Pancreas (tissue), 10 donors: ENCODE measurements around the gene PHLDB1. TPM values are rescaled to one million over a fixed set of nuclear protein-coding genes. Genes with fewer than 3 reads are reported as not detected.

Experiments
- ATAC-seq, 4 donors: fragments of 200-7000 bp; cut with Tn5 transposase; one replicate each; pipeline versions ENCODE4 v1.8.0 to v1.9.1; 2020; ENCODE audit warnings: mild to moderate bottlenecking in 4 of 4, moderate library complexity in 4 of 4
- DNase-seq, 6 donors: peaks; one replicate each; pipeline ENCODE4 v3.0.0-alpha.2; 2020
- FAIRE-seq: peaks from 2 replicates; lab custom pipeline; 2012; peaks lifted over from hg19 to GRCh38; lab: Jason Lieb, UNC
- H3K27ac ChIP-seq, 4 donors: fragments of 200-600 bp; sonication (generic); 1 replicate in 3 of 4; 2 replicates in 1 of 4; pipeline versions ENCODE4 v1.5.0 to v1.8.0; 2020
- H3K27me3 ChIP-seq, 4 donors: fragments of 200-600 bp; one replicate each; pipeline ENCODE4 v1.8.0; 2021
- H3K36me3 ChIP-seq, 3 donors: fragments of 200-600 bp; sonication (generic) in 1 of 3; one replicate each; pipeline versions ENCODE4 v1.5.0 to v1.8.0; 2020 to 2021
- H3K4me1 ChIP-seq, 3 donors: fragments of 200-600 bp; one replicate each; pipeline ENCODE4 v1.8.0; 2021
- H3K4me3 ChIP-seq, 4 donors: fragments of 200-600 bp; sonication (generic) in 2 of 4; one replicate each; pipeline versions ENCODE4 v1.5.0 to v1.8.0; 2020 to 2021
- H3K9me3 ChIP-seq, 4 donors: fragments of 200-600 bp; one replicate each; pipeline ENCODE4 v1.8.0; 2021
- WGBS, 2 donors: extraction: QIAGEN DNeasy Blood & Tissue Kit; methylation state at CpG; one replicate each; pipeline ENCODE4 v1.1.7; 2013; 5-methylcytosine and 5-hydroxymethylcytosine counted together
- intact Hi-C, 3 donors: fragments of 100-400 bp; cut with DNase I; formaldehyde crosslinking; loops; one replicate each; pipeline versions ENCODE4 v1.11.1 to v1.14.2; 2022
- polyA plus RNA-seq, 2 donors: library from polyadenylated mRNA; stranded (reverse); fragments of 200-250 nt; gene quantifications; one replicate each; pipeline ENCODE4 v1.2.3, GENCODE V29; 2013
- total RNA-seq, 6 donors: library from RNA; stranded (reverse); fragmentation: NEBNext Ultra II Directional in 4 of 6; extraction: Animal tissue kit (Norgen Biotek cat#: 25700) in 4 of 6; gene quantifications; one replicate each; pipeline versions ENCODE4 v1.2.1 to v1.2.4, GENCODE V29; 2021 to 2023
- TF ChIP-seq, protein P1 (sequence below), 4 donors: fragments of 200-600 bp; sonication (generic) in 3 of 4; IDR thresholded peaks; one replicate each; pipeline versions ENCODE4 v1.5.0 to v1.8.0; 2021; ENCODE audit warnings: antibody characterized with exemption in 4 of 4
- donor health status: healthy with polysubstance abuse.
- donor health status: DM: no; HTN: no; CAD: no; lungs with moderate emphysema.
- donor health status: DM: no; HTN: no; CAD: no.
- donor health status: control.
- donor health status: control.
- donor health status: Bipolar disorder and iron deficiency.
- donor health status: DM: yes; HTN: yes; CAD: no.
- donor health status: DM: no; HTN: no; CAD: no.
- donor health status: DM: no; HTN: no; CAD: no.
- donor health status: DM: yes; HTN: yes; CAD: no.

The PHLDB1 gene
- total and polyA plus RNA-seq, 8 donors, result 29.3 to 153 (median 48.0) TPM

DNA sequence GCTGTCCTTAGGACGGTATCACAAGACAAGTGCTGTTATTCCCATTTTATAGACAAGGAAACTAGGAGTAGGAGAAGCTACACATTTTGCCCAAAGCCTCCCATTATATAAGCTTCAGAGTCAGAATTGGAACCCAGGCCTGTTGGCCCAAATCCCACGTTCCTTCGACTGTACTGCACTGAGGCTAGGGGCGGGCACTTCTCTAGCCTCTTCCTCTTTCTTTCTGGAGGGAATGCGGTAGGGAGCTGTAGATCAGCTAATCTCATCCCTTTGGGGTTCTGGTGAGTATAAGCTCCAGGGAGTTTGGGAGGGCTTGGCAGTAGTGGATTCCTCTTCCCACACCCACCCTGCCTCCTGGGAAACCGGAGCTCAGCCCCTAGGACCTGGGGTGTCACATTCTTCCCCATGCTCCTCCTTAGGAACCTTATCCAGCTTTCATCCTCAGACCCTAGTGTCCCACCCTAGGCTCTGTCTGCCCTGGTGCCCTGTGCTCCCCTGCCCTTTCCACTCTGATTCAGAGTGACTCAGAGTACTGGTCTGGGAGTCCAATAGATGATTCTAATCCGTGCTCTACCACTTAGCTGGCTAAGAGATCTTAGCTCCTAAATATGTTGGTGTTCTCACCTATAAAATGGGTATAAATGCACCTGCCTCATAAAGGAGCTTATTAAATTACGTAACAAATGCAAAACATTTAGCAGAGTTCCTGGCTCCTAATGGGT is 29.3 kb downstream of the PHLDB1 start:
- Histone ChIP-seq H3K4me1 (peaks cover 15 to 28% (median 15%) of the 10 kb centered on the region in 3 donors), H3K36me3 (peaks cover 0 to 8% (median 0%) of the 10 kb centered on the region in 3 donors), H3K27me3 (no peaks in the 10 kb centered on the region), H3K9me3 (no peaks in the 10 kb centered on the region), H3K27ac (no peak overlapping the region), H3K4me3 (no peak overlapping the region)
- TF ChIP-seq, protein P1, sequence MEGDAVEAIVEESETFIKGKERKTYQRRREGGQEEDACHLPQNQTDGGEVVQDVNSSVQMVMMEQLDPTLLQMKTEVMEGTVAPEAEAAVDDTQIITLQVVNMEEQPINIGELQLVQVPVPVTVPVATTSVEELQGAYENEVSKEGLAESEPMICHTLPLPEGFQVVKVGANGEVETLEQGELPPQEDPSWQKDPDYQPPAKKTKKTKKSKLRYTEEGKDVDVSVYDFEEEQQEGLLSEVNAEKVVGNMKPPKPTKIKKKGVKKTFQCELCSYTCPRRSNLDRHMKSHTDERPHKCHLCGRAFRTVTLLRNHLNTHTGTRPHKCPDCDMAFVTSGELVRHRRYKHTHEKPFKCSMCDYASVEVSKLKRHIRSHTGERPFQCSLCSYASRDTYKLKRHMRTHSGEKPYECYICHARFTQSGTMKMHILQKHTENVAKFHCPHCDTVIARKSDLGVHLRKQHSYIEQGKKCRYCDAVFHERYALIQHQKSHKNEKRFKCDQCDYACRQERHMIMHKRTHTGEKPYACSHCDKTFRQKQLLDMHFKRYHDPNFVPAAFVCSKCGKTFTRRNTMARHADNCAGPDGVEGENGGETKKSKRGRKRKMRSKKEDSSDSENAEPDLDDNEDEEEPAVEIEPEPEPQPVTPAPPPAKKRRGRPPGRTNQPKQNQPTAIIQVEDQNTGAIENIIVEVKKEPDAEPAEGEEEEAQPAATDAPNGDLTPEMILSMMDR (IDR thresholded peaks at IDR 0.05), result no peak
- FAIRE-seq (no peak), DNase-seq (no peak), ATAC-seq (no peak)
- 82 to 83% methylated on average over 8 of the region's 8 CpGs for WGBS, 2 donors
- intact Hi-C loops, result no loop called here

DNA sequence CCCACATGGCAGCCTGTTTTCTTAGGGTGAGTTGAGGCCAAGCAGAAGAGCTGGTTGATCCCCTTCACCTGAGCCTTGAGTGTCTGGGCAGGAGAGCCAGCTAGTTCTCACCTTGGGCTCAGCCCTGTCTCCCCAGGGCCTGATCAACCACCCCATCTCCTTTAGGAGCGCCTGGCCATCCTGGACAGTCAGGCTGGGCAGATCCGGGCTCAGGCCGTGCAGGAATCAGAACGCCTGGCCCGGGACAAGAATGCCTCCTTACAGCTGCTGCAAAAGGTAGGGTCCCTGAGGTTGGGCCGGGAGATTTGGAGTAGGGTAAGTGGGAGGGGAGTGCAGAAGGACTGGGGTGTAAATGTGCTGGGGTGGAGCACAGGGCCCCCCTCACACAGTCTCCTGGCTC is 31.3 kb downstream of the PHLDB1 start:
- H3K27me3 ChIP-seq, result no peaks in the 10 kb centered on the region
- no peak for DNase-seq
- peaks cover 17 to 47% (median 26%) of the 10 kb centered on the region in 3 donors for H3K4me1 ChIP-seq
- H3K9me3 ChIP-seq, result no peaks in the 10 kb centered on the region
- H3K27ac ChIP-seq, result no peak overlapping the region
- H3K36me3 ChIP-seq, result peaks cover 0 to 18% (median 0%) of the 10 kb centered on the region in 3 donors
- no peak for ATAC-seq
- intact Hi-C loops, result no loop called here
- 84 to 95% methylated on average over 6 of the region's 6 CpGs for WGBS, 2 donors
- no peak for FAIRE-seq
- no peak overlapping the region for H3K4me3 ChIP-seq
- TF ChIP-seq, protein P1 (IDR thresholded peaks at IDR 0.05), result no peak

GRCh38 chr11:118639899-118640298 is 32.5 kb downstream of the PHLDB1 start:
- intact Hi-C loops, result no loop called here
- Histone ChIP-seq H3K4me1 (peaks cover 12 to 41% (median 19%) of the 10 kb centered on the region in 3 donors), H3K27ac (no peak overlapping the region), H3K9me3 (no peaks in the 10 kb centered on the region), H3K4me3 (no peak overlapping the region), H3K36me3 (peaks cover 0 to 26% (median 5%) of the 10 kb centered on the region in 3 donors), H3K27me3 (no peaks in the 10 kb centered on the region)
- DNase-seq, result no peak
- 79 to 85% methylated on average over 4 of the region's 4 CpGs for WGBS, 2 donors
- TF ChIP-seq, protein P1 (IDR thresholded peaks at IDR 0.05), result no peak
- ATAC-seq, result no peak
- no peak for FAIRE-seq

DNA sequence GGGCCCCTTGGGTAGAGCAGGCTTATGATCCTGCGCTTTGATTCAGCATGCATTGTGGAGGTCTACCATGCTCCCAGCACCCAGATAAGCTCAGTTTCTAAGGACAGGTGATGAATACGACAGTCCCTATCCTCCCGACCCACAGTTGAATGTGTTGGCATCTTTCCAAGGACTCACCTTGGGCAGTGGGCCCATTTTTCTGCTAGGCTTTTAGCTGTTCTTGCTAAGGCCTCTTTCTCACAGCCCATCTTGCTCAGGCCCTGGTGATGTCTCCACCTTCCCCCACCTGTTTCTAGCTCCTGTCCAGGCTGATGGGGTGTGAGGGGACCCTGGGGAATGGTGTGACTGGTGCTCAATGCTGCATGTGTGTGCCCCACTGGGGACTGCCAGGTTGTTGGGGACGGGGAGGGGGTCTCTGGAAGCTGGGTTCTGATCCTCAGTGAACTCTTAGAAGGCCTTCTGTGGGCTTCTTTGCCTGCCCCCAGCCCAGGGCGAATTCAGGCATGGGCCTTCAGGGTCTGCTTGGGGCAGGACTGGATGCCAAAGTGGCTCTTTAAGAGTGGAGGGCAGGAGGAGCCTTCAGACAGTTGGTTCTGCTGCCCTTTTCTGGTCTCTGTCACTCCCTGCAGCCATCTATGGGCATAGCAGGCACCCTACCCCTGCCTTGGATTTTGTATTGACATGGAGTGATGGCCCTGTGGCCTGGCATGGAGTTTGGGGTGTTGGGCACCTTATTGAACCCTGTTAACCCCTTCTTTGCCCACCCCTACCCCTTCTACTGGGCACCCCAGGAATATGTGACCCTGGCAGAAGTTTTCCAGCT is 33.1 kb downstream of the PHLDB1 start:
- TF ChIP-seq, protein P1 (IDR thresholded peaks at IDR 0.05), result no peak
- peaks cover 0 to 29% (median 9%) of the 10 kb centered on the region in 3 donors for H3K36me3 ChIP-seq
- intact Hi-C loops, result no loop called here
- no peak overlapping the region for H3K27ac ChIP-seq
- DNase-seq (peak in 1 of 6 donors; percentile 63), FAIRE-seq (no peak), ATAC-seq (peak in 2 of 4 donors; percentile 27 to 39)
- 54 to 56% methylated on average over 5 of the region's 5 CpGs for whole genome bisulfite sequencing, 2 donors
- H3K4me1 ChIP-seq, result peaks cover 6 to 35% (median 19%) of the 10 kb centered on the region in 3 donors
- H3K9me3 ChIP-seq, result no peaks in the 10 kb centered on the region
- H3K27me3 ChIP-seq, result no peaks in the 10 kb centered on the region
- no peak overlapping the region for H3K4me3 ChIP-seq
